ENCODE data around the gene MAN1C1.
"Not testable (repeated sequence)": the region's sequence is repeated elsewhere in the genome, so short reads cannot be mapped to it uniquely, and the experiment has no call there.

The MAN1C1 gene

GRCh38 chr1:25636141-25636540, 19.6 kb downstream of the MAN1C1 start:
- DNase-seq: not testable (repeated sequence)

DNA sequence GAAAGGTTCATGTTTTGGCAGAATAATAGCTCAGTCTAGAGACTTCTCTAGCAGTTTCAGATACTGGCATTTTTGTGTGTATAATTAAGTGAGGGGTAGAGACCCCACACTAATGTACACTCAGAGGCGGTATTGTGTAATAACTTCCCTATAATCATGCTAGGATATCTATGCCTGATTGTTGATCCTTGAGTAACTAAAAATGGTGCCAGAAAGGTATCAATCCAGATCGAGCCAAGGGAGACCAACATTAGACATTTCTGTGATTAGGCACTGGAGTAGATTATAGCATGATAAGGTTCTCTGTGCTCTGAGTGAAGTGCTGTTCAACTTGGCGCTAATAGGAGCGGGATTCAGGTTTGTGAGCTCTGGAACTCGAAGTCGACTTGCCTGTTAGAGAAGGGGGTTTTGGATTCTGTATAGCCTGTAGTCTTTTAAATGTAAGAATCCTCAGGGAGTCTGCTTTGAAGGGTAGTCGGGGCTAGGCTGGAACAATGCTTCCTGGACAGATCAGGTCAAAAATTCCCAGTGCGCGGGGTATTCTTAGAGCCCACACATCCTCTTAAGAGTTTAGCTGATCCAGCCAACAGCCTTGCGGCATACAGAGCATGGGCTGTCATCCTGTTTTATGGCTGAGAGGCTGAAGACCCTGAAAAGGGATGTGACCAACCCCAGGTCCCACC, 24.2 kb downstream of the MAN1C1 start:
- DNase-seq: no peak

DNA sequence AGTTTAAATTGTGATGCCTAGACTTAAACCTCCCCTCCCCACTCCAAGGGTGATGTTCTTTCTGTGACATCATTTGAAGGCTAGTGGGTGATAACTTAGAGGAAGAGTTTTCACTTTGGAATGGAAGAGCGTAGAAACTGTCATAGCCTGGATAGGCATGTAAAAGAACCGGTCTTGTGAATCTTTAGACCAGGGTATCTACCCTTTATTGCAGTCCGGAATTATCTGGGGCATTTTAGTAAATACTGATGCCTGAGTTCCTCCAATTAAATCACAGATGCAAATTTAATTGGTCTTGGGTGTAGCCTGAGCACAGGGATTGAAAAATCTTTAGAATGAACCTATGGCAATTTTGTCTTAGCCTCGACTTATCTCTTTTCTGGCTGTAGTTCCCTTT, 24.7 kb downstream of the MAN1C1 start:
- DNase-seq: no peak

GRCh38 chr1:25641931-25642573, 25.5 kb downstream of the MAN1C1 start:
- no peak for DNase-seq

DNA sequence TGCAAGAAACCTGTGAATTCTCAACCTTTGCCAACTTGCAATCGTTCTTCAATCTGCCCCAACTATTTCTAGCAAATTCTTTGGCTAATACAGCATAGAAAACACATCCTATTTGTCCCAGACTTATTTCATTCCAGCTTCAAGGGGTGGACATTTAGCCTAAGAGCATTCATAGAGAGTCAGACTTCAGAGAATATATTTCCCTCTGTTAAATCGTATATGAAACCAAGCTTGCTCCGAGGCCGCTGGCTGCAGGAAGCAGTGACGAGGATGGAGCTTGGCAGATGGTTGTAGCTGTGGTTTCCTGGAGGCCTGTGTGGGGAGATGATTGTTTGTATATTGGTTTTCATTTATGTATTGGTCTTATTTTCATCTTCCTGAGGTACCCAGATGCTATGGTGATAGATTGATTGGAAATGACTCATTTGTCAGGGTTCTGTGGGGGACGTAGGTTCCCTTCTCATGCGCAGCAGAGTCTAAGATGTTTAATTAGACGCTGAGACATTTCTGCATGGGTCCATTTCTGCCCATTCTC, 26.1 kb downstream of the MAN1C1 start:
- peak; percentile 55 for DNase-seq

- DNase-seq: no peak
Measured at GRCh38 chr1:25643929-25644328, 27.3 kb downstream of the MAN1C1 start.

GRCh38 chr1:25644962-25645361, 28.4 kb downstream of the MAN1C1 start:
- DNase-seq: no peak

DNA sequence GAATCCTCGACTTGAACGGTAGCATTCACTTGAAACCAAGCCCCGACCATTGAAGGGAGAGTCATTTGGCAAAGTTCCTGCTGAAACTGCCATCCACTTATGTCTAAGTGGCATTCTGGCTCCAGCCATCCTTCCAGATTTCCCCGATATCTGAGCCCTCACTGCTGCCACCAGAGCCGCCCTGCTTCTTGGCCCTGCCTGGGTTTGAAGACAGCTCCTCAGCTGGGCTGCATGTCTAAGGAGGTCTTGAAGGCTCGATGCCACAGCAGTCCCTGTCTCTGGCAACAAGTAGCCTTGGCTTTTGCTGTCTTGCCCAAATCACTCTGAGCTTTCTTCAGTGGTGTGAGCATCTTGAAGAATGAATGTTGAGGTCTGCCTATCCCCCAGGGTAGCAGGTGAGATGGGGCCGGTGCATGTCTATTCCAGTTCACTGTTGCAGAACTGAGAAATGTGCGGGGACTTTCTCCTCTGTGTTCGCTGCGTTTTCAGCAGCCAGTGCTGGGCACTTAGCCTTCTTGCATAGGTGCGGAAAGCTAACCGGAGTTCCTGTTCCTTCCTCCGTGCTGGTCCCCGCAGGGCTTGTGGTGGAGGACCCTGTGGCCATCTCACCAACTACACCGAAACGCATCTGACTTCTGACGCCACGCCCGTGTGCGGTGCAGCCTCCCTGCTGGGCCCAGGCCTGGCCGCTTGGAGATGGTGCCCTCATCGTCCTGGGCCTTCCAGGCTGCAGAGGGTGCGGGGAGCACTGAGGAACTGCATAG, 29.2 kb downstream of the MAN1C1 start:
- DNase-seq: no peak

DNA sequence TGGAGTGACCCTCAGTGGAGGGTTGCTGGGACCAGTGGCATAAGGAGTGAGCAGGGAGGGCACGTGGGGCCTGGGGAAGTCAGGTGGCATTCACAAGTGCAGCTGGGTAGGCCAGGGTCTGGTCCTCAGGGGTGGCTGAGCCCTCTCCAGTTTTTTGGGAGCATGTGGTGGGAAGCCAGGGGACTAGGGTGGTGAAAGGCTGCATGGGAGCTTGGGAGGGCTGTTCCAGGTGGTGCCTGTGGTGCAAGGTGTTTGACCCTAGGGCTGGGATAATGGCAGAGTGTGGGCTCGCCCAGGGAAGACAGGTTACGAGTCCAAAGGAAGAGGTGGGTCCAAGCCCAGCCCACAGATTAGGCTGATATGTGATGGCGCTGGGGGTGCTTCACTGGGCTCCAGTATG, 30.5 kb downstream of the MAN1C1 start:
- no peak for DNase-seq

GRCh38 chr1:25647863-25648262, 31.3 kb downstream of the MAN1C1 start:
- DNase-seq: no peak

- no peak for DNase-seq
Measured at GRCh38 chr1:25648681-25649440, 32.3 kb downstream of the MAN1C1 start.

DNA sequence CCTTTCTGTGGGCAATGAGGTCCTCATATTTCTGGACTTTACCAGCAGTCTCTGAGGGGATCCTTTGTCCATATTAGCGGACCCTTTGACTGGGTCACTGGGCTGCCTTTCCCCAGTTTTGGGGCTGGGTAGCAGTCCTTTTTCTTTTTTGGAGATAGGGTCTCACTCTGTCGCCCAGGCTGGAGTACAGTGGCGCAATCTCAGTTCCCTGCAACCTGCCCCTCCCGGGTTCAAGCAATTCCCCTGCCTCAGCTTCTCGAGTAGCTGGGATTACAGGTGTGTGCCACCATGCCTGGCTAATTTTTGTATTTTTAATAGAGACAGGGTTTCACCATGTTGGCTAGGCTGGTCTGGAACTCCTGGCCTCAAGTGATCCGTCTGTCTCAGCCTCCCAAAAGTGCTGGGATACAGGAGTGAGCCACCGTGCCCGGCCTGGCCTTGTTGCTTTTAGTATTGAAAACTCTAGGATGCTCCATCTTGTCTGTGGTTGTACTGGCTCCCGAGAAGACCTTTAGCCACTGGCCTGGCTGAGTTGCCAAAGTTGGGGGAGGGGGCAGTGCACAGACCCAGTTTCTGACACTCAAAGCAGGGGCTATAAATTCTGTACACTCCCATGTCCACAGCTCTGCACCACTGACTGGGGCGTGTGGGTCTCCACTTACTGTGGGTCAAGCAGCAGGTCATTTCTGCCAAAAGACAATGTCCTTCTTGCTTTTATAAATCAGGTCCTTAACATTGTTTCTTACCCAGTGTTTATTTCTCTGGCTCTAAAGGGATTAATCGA, 33.1 kb downstream of the MAN1C1 start:
- DNase-seq: no peak

DNA sequence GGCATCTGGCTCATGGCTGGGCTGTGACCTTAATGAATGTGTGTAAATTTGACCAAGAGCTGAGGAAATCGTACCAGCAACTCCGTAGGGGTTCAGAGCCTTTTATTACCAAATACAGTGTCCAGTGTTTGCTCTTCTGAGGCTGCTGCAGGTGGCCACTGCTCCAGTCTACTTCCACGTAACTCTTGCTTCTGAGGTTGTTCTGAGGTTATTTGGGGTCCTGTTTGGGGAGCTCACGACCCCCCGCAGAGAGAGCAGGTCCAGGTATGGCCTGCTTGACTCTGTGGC, 33.6 kb downstream of the MAN1C1 start:
- DNase-seq: no peak

DNA sequence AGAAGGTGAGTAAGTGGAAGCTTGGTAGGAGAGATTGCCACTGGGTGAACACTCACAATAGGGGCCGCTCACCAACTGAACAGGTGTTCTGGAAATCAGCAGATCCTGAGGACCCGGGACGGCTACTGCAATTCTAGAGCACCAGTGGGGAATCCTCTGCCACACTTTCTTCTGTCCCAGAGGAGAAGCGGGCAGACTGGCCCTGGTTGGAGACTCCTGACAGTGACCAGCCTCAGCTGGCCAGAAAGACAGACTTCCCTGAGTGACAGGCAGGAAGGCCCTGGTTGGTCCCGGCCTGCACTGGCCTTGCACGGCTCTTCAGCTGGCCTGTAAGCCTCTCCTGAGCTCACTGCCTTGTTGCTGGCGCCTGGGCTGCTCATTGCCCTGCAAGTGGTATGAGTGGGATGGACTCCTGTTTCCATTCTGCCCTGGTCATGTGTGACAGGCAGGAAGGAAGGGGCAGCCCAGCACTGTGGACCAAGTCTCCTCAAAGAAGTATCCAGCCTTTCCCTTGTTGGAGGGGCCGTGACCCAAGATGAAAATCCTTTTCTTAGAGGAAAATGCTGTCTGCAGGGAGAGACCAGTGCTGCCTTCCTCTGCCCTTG, 34.5 kb downstream of the MAN1C1 start:
- no peak for DNase-seq

DNA sequence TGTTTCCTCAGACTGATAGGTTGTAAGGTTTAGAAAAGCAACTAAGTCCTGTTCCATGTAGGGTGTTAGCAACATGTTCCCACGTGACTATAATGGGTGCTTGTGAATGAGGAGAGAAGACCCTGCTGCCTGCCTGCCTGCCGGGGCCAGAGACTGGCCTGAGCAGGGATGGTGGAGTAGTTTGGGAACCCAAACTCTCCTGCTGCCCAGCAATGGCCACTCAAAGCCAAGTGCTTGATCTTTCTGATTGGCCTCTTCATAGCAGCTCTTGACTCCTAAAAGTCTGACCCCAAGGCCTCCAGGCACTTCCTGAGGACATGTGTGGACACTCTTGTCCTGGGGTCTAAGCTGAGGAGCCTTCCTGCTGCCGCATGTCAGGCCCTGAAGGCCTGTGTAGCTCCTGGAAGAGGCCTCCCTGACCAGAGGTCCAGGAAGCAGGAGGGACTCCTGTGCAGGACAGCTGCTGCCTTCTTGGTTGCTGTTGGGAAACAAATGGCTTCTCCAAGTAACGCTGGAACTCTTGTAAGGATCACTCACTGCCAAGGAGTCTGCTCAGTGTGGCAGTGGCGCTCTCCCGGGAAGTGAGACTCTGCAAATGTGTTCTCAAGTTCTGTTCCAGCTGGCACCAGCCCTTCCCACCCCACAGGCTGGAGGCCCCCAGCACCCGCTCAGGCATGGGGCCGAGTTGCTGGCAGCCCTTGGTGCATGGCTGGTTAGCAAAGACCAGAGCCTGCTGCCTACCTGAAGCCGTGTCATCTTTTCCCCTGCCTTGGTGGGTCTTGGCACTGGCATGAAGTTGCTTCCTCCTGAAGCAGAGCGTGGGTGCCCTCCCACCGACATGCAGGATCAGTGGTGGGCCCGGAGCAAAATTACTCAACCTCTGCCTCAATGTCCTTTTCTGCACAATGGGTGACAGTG, 35.5 kb downstream of the MAN1C1 start:
- DNase-seq: no peak

DNA sequence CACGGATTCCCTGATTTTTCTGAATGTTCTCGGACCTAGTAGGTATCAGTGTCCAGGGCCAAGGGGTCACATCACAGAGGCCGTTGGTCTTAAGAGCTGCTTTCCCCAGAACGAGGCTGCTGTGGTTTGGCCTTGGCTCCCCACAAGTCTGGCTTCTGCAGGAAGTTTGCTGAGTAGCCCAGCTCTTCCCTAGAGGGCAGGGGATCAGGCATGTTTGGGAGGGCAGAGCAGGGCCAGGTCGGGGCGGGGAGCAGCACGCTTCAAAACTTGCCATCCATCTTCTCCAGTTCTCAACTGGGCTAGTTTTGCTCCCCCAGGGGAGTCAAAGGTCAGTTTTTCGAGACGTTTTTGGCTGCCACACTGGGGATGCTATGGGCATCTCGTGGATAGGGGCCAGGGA, 37.0 kb downstream of the MAN1C1 start:
- DNase-seq: no peak

DNA sequence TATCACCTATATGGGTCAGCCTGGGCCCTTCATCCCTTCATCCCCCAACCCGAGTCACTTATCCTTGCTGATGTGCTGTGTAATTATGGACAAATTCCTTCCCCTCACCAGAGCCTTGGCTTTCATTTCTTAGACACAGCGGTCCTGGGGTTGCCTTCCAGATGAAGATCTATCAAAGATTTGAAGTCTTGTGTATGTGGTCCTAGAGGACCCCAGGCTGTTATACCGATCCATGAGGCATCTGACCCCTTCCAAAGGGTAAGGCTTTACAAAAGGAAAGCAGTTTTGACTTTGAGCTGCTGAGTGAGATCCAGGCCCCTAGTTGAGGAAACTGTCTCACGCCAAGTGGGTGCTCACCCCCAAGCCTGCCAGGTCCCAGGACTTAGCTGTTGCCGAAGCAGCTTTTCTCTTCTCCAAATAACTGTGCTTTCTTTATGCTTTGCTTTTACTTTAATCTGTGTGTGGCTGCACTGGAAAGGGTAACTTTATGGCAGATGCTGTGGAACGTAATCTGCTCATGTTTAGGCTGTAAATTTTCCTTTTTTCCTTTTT, 37.6 kb downstream of the MAN1C1 start:
- DNase-seq: no peak

- no peak for DNase-seq
Measured at GRCh38 chr1:25657121-25657882, 40.7 kb downstream of the MAN1C1 start.

DNA sequence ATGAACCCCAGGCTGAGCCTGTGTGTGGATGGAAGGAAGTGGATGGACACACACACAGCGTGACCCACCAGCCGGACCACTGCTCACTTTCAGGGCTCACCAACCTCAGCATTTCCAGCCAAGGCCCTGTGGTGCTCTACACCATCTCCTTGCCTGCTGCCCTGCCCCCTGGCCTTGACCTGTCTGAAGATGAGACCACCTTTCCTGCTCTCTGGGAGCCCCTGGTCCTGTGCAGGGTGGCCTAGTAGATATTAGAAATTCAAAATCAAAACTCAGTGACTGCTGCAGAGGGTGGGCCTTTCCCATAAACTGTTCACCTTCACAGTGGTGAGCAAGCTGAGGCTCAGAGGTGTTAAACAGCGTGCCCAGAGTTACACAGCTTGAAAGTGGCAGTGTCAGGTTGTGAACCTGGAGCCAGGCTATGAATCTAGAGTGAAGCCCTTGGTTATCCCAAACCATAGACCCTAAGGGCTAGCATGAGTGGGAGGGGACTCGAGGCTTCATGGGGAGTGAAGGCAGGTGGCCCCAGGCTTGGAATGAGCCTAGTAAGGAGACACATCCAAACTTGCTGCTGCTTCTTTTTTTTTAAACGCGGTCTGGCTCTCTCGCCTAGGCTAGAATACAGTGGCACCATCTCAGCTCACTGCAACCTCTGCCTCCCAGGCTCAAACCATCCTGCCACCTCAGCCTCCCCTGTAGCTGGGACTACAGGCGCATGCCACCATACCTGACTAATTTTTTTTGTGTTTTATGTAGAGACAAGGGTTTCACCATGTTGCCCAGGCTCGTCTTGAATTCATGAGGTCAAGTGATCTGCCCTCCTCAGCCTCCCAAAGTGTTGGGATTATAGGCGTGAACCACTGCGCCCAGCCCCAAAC, 41.5 kb downstream of the MAN1C1 start:
- DNase-seq: no peak
